T47D (cell line): ENCODE results near the gene LRRC39.

Experiments used
- DNase-seq, 2 experiments: peaks; one replicate each; pipeline versions ENCODE4 v3.0.0 to v3.0.0-alpha.2; 2011 to 2012; ENCODE audit warnings: low read depth in 1 of 2, low spot score in 1 of 2
- JUND ChIP-seq: IDR thresholded peaks from 2 replicates; pipeline ENCODE4 v1.6.1; 2012; ENCODE audit warnings: low read depth
- in situ Hi-C: cut with HindIII; loops from 2 replicates; pipeline ENCODE4 v1.10.0; 2016; ENCODE audit warnings: low sequenced_read_pairs, low pct_unique_long_range_greater_than_20kb

LRRC39 gene

DNA sequence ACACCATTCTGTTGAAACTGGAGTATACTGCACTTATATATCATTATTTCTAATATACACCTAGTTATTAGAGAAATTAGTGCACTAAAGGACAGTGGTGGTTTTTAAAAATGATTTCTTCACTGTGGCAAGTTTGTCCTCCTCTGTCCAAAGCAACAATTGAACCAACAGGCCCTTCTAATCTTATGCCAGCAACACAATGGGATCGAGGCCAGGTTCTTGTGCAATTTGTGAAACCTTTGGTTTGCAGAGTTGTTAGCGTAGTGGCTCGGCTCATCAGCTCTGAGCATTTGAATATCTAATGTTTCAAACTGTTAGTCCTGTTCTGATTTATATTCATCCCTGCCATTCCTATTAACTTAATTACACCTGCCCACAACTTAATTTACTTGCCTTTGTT is 9.9 kb upstream of the LRRC39 start:
- in situ Hi-C loops: no loop called here
- peak in 1 of 2 experiments; percentile 5 for DNase-seq
- no peak for TF ChIP-seq JUND

DNA sequence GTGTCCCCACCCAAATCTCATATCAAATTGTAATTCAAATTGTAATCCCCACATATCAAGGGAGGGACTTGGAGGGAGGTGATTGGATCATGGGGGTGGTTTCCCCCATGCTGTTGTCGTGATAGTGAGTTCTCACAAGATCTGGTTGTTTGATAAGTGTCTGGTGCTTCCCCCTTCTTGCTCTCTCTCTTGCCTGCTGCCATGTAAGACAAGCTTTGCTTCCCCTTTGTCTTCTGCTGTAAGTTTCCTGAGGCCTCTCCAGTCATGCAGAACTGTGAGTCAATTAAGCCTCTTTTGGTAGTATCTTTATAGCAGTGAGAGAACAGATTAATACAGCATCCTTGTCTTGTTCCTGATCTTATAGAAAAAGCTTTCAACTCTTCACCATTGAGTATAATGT is 6.5 kb upstream of the LRRC39 start:
- TF ChIP-seq JUND: no peak
- DNase-seq: no peak
- in situ Hi-C loops: no loop called here

DNA sequence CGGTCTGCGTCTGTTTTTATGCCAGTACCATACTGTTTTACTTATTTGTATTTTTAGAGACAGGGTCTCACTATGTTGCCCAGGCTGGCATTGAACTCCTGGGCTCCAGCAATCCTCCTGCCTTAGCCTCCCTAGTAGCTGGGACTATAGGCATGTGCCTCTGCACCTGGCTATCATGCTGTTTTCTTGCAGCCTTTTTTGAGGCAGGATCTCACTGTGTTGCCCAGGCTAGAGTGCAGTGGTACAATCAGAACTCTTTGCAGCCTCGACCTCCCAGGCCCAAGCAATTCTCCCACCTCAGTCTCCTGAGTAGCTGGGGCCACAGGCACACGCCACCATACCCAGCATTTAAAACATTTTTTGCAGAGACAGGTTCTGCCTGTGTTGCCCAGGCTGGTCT is 5.3 kb upstream of the LRRC39 start:
- TF ChIP-seq JUND: no peak
- DNase-seq: no peak
- in situ Hi-C loops: no loop called here

DNA sequence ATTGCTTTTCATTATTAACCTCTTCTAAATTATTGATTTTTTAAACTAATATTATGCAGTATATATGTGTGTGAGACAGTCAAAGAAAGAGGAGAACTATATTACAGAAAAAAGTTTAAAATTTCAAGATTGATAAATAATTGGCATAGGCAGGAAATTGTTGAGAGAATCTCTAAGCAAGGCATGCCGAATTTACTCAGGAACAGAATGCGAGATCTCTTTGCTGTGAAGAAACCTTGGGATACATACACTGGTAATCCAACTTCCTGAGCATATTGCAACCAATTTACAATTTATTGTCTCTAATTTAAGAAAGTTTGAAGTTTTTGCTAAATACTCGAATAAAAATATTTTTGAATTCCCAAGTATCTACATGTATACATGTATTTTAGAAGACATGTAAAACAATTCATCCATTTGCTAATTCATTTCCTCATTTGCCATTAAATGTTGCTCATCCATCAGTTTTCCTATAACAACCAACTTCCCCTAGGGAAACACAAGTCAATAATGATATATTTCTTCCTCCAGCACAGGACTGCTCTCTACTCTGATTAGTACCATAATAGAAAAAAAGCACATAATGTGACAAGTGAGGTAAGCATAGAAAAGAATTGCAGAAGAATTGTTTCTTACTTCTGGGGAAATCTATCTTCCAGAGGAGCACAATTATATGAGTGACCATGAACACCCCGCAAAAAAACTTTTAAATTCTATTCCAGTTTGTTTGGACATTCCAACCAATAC is 588 bp downstream of the LRRC39 start:
- in situ Hi-C loops: no loop called here
- no peak for TF ChIP-seq JUND
- no peak for DNase-seq

DNA sequence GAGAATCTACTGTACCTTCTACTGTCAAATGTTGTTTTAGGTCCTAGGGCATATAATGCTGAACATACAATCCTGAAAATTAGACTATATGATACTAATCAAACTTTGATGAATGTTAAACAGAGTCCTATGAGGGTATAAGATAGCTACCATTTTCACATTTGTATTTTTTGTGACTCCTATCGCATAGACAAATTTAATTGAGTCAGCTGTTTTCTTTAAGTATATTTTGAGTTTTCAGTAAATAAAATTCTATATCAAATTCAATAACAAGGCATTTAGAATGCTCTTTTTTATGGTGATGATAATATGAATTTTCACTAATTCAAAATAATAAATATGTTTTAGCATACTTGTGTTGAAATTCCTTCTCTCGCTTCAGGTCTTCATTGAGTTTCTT is 10.0 kb downstream of the LRRC39 start:
- in situ Hi-C loops: no loop called here
- DNase-seq: no peak
- TF ChIP-seq JUND: no peak

DNA sequence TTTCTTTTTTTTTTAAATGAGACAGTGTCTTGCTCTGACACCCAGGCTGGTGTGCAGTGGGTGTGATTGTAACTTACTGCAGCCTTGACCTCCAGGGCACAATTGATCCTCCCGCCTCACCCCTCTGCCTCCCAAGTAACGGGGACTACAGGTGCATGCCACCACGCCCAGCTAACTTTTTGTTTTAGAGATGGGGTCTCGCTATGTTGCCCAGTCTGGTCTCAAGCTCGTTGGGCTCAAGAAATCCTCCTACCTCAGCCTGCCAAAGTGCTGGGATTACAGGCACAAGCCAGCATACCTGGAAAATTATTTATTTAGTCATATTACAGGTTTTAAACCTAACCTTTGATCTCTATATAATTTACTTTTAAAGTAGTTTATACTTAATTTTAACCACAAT is 13.4 kb downstream of the LRRC39 start:
- in situ Hi-C loops: no loop called here
- no peak for DNase-seq
- no peak for TF ChIP-seq JUND

DNA sequence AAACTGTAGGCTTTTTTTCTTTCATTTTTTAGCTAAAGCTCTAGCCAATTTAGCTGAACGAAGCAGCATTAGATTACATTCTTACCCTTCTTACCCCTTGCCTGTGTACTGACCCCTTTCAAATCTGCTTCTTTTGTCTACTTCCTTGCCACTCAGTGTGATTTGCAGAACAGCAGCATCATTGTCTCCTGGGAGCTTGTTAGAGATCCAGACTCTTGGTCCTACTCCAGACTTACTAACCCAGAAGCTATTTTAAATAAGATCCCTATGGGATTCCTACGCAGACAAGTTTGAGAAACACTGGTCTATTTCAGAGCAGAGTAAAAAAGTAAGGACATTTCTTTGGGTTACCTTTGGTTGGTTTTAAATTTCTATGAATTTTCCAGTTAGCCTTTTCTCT is 13.8 kb downstream of the LRRC39 start:
- DNase-seq: no peak
- no peak for TF ChIP-seq JUND
- in situ Hi-C loops: no loop called here

DNA sequence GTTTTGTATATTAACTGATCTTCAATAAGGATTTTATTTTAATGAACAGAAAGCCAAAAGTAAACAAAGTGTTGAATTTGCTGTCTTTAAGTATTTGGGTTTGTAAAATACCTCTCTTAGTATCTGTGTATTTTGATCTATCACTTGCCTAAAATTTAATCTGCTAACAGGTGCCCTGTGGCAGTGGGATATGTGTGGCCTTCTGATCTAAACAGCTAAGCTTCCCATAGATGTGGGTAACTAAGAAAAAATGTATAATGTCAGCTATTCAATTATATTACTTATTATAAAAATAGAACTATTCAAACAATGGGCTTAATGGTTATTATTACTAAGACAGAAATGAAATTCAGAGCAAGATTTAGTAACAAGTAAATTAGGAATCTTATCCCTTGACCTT is 15.2 kb downstream of the LRRC39 start:
- TF ChIP-seq JUND: no peak
- DNase-seq: no peak
- in situ Hi-C loops: no loop called here

DNA sequence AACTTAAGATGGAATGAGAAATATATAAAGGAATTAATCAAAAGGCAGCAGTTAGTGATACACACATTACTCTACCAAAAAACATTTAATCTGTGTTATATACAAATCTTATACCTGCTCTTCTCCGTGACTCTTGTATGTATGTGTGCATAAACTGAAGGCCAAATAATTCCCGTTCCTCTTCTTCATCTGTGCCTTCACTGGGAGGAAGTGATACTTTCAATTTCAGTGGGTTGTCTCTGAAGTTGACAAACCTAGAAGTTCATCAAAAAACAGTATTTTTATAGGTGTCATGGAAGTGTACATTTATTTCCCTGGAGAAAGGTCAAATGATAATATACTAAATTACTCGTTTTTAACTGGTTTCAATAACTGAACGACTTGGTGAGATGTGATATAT is 25.8 kb downstream of the LRRC39 start:
- no peak for TF ChIP-seq JUND
- in situ Hi-C loops: no loop called here
- no peak for DNase-seq

DNA sequence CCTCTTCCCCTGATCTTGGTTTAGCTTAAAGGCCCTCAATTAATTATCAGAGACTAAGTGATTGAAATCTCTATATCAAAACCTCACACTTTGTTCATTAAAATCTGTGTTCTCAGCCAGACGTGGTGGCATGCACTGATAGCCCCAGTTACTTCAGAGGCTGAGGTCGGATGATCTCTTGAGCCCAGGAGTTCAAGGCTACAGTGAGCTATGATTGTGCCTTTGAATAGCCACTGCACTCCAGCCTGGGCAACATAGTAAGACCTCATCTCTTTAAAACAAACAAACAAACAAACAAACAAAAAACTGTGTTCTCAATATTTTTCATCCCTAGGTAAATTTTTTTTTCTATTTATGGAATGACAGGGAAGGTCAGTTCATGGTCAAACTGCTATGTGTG is 26.4 kb downstream of the LRRC39 start:
- in situ Hi-C loops: no loop called here
- no peak for DNase-seq
- TF ChIP-seq JUND: no peak

DNA sequence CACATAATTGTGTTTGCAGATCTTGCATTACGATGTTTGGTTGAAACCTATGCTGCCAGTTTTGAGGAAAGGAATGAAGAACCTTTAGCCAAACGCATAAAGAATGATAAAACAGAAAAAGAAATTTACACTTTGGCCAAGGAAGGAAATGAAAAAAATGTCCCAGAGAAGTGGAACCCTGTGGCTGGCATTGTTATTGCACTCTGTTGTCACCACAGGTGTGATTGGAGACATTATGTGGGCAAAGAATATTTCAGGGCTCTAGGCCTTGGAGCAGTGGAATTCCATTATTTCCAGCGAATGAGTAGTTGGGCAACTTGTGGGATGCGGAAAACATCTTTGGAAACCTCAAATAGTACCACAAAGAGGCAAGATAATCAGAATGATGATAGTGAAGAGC is 30.2 kb downstream of the LRRC39 start:
- in situ Hi-C loops: no loop called here
- no peak for DNase-seq
- TF ChIP-seq JUND: no peak

DNA sequence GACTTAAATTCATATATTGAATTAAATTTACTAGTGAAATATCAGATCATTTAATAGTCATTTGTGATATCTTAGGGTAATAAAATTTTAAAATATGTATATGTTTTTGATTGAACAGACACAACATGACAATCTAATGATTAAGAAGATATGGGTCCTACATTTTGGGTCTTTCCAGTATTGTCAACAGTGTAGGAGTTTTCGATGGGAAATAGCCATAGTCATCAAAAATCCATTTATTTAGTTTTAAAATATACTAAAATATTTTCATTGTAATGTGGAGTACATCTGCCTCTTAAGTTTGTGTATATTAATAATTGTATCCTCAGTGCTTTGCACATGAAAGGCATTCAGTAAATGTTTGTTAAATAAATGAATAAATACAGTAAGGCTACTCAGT is 31.1 kb downstream of the LRRC39 start:
- in situ Hi-C loops: no loop called here
- DNase-seq: no peak
- no peak for TF ChIP-seq JUND

DNA sequence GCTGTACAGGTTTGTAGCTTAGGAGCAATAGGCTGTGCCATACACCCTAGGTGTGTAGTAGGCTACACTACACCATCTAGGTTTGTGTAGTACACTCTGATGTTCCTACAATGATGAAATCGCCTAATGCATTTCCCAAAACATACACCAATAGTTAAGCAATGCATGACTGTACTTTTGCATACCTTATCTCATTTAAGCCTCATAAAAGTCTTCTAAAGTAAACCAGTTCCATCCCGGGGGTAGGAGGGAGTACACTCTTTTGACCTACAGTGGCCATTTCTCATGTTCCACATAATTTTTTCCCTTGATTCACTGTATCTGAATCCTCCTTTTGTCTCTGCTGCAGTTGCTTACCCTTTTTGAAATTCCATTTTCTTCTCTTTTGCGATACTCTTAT is 32.9 kb downstream of the LRRC39 start:
- TF ChIP-seq JUND: no peak
- in situ Hi-C loops: no loop called here
- DNase-seq: no peak

DNA sequence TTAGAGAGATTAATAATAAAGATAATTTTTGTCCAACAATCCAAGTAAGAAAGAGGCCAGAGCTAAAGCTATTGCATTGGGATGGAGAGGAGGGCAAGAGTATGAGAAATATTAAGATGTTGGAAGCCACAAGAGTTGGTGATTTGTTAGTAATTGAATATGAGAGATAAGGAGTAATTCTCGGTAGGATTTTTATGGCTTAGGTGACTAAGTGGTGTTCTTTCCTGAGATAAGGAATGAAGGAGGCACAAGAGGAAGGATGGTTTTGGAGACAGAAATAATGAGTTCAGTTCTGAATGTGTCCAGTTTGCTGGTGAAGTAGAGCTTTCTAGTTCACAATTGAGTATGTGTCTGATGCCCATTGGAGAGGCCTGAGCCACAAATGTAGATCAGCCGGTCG is 35.7 kb downstream of the LRRC39 start:
- TF ChIP-seq JUND: no peak
- in situ Hi-C loops: no loop called here
- no peak for DNase-seq
